B cell (primary cell): Measurements from ENCODE around the gene DCST2. TPM values are rescaled to one million over a fixed set of nuclear protein-coding genes. Genes with fewer than 3 reads are reported as not detected.

Experiments
- ATAC-seq: fragments of 200-7000 bp; cut with Tn5 transposase; one replicate; pipeline ENCODE4 v1.10.0; 2021; ENCODE audit warnings: low read depth, mild to moderate bottlenecking, moderate number of reproducible peaks, moderate library complexity
- CTCF ChIA-PET: fragments of 350-600 bp; sonication (Branson Sonifier 250); formaldehyde crosslinking; loops from one replicate; lab custom pipeline; 2021; ENCODE audit warnings: antibody characterized with exemption, inconsistent platforms; lab: Charles Lee
- POLR2A ChIA-PET: fragments of 350-600 bp; sonication (Branson Sonifier 250); formaldehyde crosslinking; loops from one replicate; lab custom pipeline; 2021; ENCODE audit warnings: antibody characterized with exemption; lab: Charles Lee
- DNase-seq: peaks from one replicate; pipeline ENCODE4 v3.0.0; 2013
- H2AFZ ChIP-seq: 2 replicates; pipeline ENCODE4 v1.6.1; 2012; ENCODE audit warnings: mild to moderate bottlenecking, low read depth, low read length; ENCODE audit not compliant: insufficient read depth, poor library complexity, severe bottlenecking
- H3K27ac ChIP-seq, 2 donors: 1 replicate in 1 of 2; 2 replicates in 1 of 2; pipeline ENCODE4 v1.5.1; 2012 to 2013; ENCODE audit warnings: low read length in 2 of 2, mild to moderate bottlenecking in 2 of 2, moderate library complexity in 1 of 2
- H3K27me3 ChIP-seq, 4 experiments: fragments of 200-600 bp in 1 of 4; sonication (generic) in 1 of 4; replicated peaks in 1 of 4; 1 replicate in 2 of 4; 2 replicates in 2 of 4; pipeline versions ENCODE4 v1.6.1 to v1.7.0; 2013 to 2016; ENCODE audit warnings: low read length in 3 of 4, mild to moderate bottlenecking in 2 of 4, mixed read lengths in 1 of 4, moderate library complexity in 1 of 4; ENCODE audit not compliant: insufficient read depth in 4 of 4, control insufficient read depth in 3 of 4; ENCODE audit errors: control extremely low read depth in 1 of 4
- H3K36me3 ChIP-seq, 2 experiments: replicated peaks in 1 of 2; 1 replicate in 1 of 2; 2 replicates in 1 of 2; pipeline versions ENCODE4 v1.6.1 to v1.7.1; 2013; ENCODE audit warnings: low read length in 1 of 2; ENCODE audit not compliant: insufficient read depth in 2 of 2, control insufficient read depth in 1 of 2; ENCODE audit errors: control extremely low read depth in 1 of 2, extremely low read depth in 1 of 2
- H3K4me1 ChIP-seq, 2 donors: fragments of 200-600 bp in 1 of 2; sonication (generic) in 1 of 2; 1 replicate in 1 of 2; 2 replicates in 1 of 2; pipeline versions ENCODE4 v1.5.1 to v1.6.1; 2013 to 2017; ENCODE audit warnings: low read length in 2 of 2; ENCODE audit not compliant: control insufficient read depth in 2 of 2, insufficient read depth in 2 of 2
- H3K4me2 ChIP-seq: replicated peaks from 2 replicates; pipeline ENCODE3; 2012; ENCODE audit warnings: mild to moderate bottlenecking, low read depth, low read length; ENCODE audit not compliant: poor library complexity, severe bottlenecking
- H3K4me3 ChIP-seq, 5 experiments: fragments of 200-600 bp in 1 of 5; sonication (generic) in 1 of 5; 1 replicate in 3 of 5; 2 replicates in 2 of 5; pipeline versions ENCODE4 v1.5.1 to v1.7.0; 2011 to 2016; ENCODE audit warnings: low read length in 4 of 5, mild to moderate bottlenecking in 4 of 5, low read depth in 2 of 5, control low read depth in 1 of 5, moderate library complexity in 1 of 5; ENCODE audit not compliant: insufficient read depth in 1 of 5; ENCODE audit errors: control extremely low read depth in 1 of 5, extremely low read depth in 1 of 5
- H3K79me2 ChIP-seq: fragments of 200-600 bp; sonication (generic); one replicate; pipeline ENCODE4 v1.6.0; 2016; ENCODE audit warnings: low read length; ENCODE audit not compliant: control insufficient read depth, insufficient read depth
- H3K9ac ChIP-seq: fragments of 200-600 bp; sonication (generic); 2 replicates; pipeline ENCODE4 v1.6.1; 2017; ENCODE audit warnings: mild to moderate bottlenecking, low read length, moderate library complexity
- H3K9me3 ChIP-seq, 3 donors: one replicate each; pipeline versions ENCODE4 v1.6.1 to v1.7.1; 2013; ENCODE audit warnings: low read length in 2 of 3; ENCODE audit not compliant: control insufficient read depth in 2 of 3, insufficient read depth in 1 of 3; ENCODE audit errors: control extremely low read depth in 1 of 3
- H4K20me1 ChIP-seq: 2 replicates; pipeline ENCODE4 v1.6.0; 2012; ENCODE audit warnings: mild to moderate bottlenecking, low read length; ENCODE audit not compliant: insufficient read depth, control insufficient read depth, poor library complexity, severe bottlenecking
- H3K27ac Mint-ChIP-seq: one replicate; pipeline ENCODE4 v1.8.0; 2021; ENCODE audit warnings: mixed read lengths
- H3K27me3 Mint-ChIP-seq: one replicate; pipeline ENCODE4 v1.8.0; 2021; ENCODE audit warnings: mixed read lengths
- H3K4me1 Mint-ChIP-seq: one replicate; pipeline ENCODE4 v1.8.0; 2021; ENCODE audit warnings: mixed read lengths
- H3K4me3 Mint-ChIP-seq: one replicate; pipeline ENCODE4 v1.8.0; 2021; ENCODE audit warnings: mixed read lengths
- H3K9me3 Mint-ChIP-seq: one replicate; pipeline ENCODE4 v1.8.0; 2022; ENCODE audit warnings: mixed read lengths; ENCODE audit not compliant: insufficient read depth
- CTCF ChIP-seq: fragments of 200-600 bp; IDR thresholded peaks from one replicate; pipeline ENCODE4 v1.8.0; 2022; ENCODE audit warnings: antibody characterized with exemption, mild to moderate bottlenecking
- EZH2 ChIP-seq: IDR thresholded peaks from 2 replicates; pipeline ENCODE4 v1.6.1; 2012; ENCODE audit warnings: borderline replicate concordance, low read depth, mild to moderate bottlenecking, moderate library complexity, low read length; ENCODE audit not compliant: insufficient read depth, poor library complexity, severe bottlenecking
- WGBS: methylation state at CpG from one replicate; pipeline ENCODE4 v1.1.5; 2013; ENCODE audit warnings: missing lambda C conversion rate; ENCODE audit not compliant: insufficient coverage; 5-methylcytosine and 5-hydroxymethylcytosine counted together
- intact Hi-C: fragments of 100-400 bp; cut with micrococcal nuclease; formaldehyde crosslinking; loops from one replicate; pipeline ENCODE4 v1.10.0; 2022
- polyA plus RNA-seq: library from polyadenylated mRNA; depleted of rRNA; stranded (reverse); fragments of >200 nt; gene quantifications from 2 replicates; pipeline ENCODE4 v1.2.3, GENCODE V29; 2012
- total RNA-seq, 2 donors: library from RNA; stranded (reverse); fragments of 120-200 nt in 1 of 2; gene quantifications; 1 replicate in 1 of 2; 2 replicates in 1 of 2; pipeline versions ENCODE4 v1.2.3 to v1.2.4, GENCODE V29; 2013 to 2022

Gene DCST2
- total and polyA plus RNA-seq, 2 donors (not counting 1 experiment from before 2014, with no cell fraction given) = 0.89 to 5.4 TPM

- Histone ChIP-seq H3K4me2 (peak overlapping the region; percentile 22), H3K79me2 (peaks cover 29% of the 10 kb centered on the region), H3K9ac (no peak overlapping the region), H2AFZ (no peak overlapping the region), H4K20me1 (peaks cover 24% of the 10 kb centered on the region), H3K27ac (peak overlapping the region in 1 of 2 donors; percentile 48), H3K36me3 (peaks cover 0 to 29% of the 10 kb centered on the region in 2 experiments), H3K27me3 (no peaks in the 10 kb centered on the region), H3K9me3 (no peaks in the 10 kb centered on the region), H3K4me3 (no peak overlapping the region), H3K4me1 (peaks cover 92 to 100% of the 10 kb centered on the region in 2 donors)
- ATAC-seq = no peak
- POLR2A ChIA-PET = interaction anchor here (0.6 to 6.0 kb wide), 5 partner anchors 10 to 128 kb away, joined by 3 to 74 read pairs (median 5); partner anchors contain the start of gene ZBTB7B
- peak overlapping the region; percentile 83 for H3K27ac Mint-ChIP-seq
- no peak for DNase-seq
- 61% methylated on average over 3 of the region's 9 CpGs for WGBS
- no peaks in the 10 kb centered on the region for H3K27me3 Mint-ChIP-seq
- intact Hi-C loops = no loop called here
- peaks cover 78% of the 10 kb centered on the region for H3K4me1 Mint-ChIP-seq
- no peak overlapping the region for H3K4me3 Mint-ChIP-seq
- CTCF ChIA-PET = interaction anchor here (1.6 to 17.4 kb wide), 3 partner anchors 12 to 49 kb away, joined by 3 to 295 read pairs (median 4); partner anchors contain the start of genes LENEP and ZBTB7B
- TF ChIP-seq EZH2 (no peak), CTCF (no peak)
- no peaks in the 10 kb centered on the region for H3K9me3 Mint-ChIP-seq
These were observed 21.5 kb downstream of the DCST2 start for GRCh38 chr1:155012026-155012546.

GRCh38 chr1:155011437-155012025 lies 22.1 kb downstream of the DCST2 start:
- DNase-seq = no peak
- H3K9me3 Mint-ChIP-seq = no peaks in the 10 kb centered on the region
- Histone ChIP-seq H3K27ac (peak overlapping the region in 1 of 2 donors; percentile 48), H3K79me2 (peaks cover 34% of the 10 kb centered on the region), H3K27me3 (no peaks in the 10 kb centered on the region), H3K36me3 (peaks cover 0 to 29% of the 10 kb centered on the region in 2 experiments), H2AFZ (no peak overlapping the region), H3K4me3 (no peak overlapping the region), H4K20me1 (peaks cover 30% of the 10 kb centered on the region), H3K4me2 (peak overlapping the region; percentile 61), H3K9ac (no peak overlapping the region), H3K9me3 (no peaks in the 10 kb centered on the region), H3K4me1 (peaks cover 92 to 100% of the 10 kb centered on the region in 2 donors)
- WGBS = 100% methylated on average over 1 of the region's 6 CpGs
- no peaks in the 10 kb centered on the region for H3K27me3 Mint-ChIP-seq
- H3K4me3 Mint-ChIP-seq = no peak overlapping the region
- CTCF ChIA-PET = interaction anchor here (1.2 to 17.4 kb wide), 4 partner anchors 9 to 50 kb away, joined by 3 to 295 read pairs (median 4); partner anchors contain the start of genes LENEP and ZBTB7B
- POLR2A ChIA-PET = interaction anchor here (0.6 to 0.8 kb wide), 2 partner anchors 67 to 128 kb away, joined by 3 to 5 read pairs; no protein-coding TSS in a partner anchor
- ATAC-seq = no peak
- peak overlapping the region; percentile 83 for H3K27ac Mint-ChIP-seq
- intact Hi-C loops = no loop called here
- TF ChIP-seq CTCF (no peak), EZH2 (no peak)
- peaks cover 78% of the 10 kb centered on the region for H3K4me1 Mint-ChIP-seq
